Panc1 (cell line): ENCODE measurements around the gene TP73.

Source experiments
- POLR2AphosphoS5 ChIP-seq: IDR thresholded peaks from 2 replicates; pipeline ENCODE4 v1.6.1; 2012; ENCODE audit warnings: mild to moderate bottlenecking, low read depth, low read length, moderate library complexity
- SIN3A ChIP-seq: IDR thresholded peaks from 2 replicates; pipeline ENCODE4 v1.6.1; 2012; ENCODE audit warnings: low read depth, mild to moderate bottlenecking, low read length, moderate library complexity, borderline replicate concordance; ENCODE audit not compliant: insufficient read depth
- TCF7L2 ChIP-seq: IDR thresholded peaks from 2 replicates; pipeline ENCODE4 v1.6.1; 2011; ENCODE audit warnings: mild to moderate bottlenecking, low read depth, low read length, inconsistent platforms
- TF ChIP-seq, protein P1 (sequence below): fragments of 450-650 bp; IDR thresholded peaks from 2 replicates; pipeline ENCODE4 v1.5.1; 2017; ENCODE audit warnings: mild to moderate bottlenecking
- TF ChIP-seq, protein P2 (sequence below), 2 experiments: IDR thresholded peaks; 2 replicates each; pipeline ENCODE4 v1.6.1; 2011 to 2012; ENCODE audit warnings: low read depth in 2 of 2, control low read depth in 1 of 2, low read length in 1 of 2, mild to moderate bottlenecking in 1 of 2, moderate library complexity in 1 of 2; ENCODE audit not compliant: insufficient read depth in 1 of 2

DNA sequence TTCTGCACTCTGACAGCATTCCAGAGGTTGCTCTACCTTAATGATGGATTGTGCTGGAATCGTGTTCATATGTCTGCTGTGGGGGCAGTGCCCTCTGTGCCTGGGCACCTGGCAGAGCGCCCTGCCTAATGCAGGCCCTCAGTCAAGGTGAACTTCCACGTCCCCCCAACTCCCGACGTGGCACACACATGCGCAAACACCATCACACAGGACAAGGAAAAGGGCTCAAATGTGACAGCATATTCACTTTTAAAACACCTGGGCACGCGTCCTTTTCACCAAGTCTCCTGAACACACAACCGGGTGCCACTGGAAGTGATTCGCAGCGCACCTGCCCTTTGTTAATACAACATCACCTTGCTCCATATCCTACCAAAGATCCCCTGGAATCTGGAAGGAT is 15.8 kb upstream of the TP73 start:
- TF ChIP-seq, protein P1, sequence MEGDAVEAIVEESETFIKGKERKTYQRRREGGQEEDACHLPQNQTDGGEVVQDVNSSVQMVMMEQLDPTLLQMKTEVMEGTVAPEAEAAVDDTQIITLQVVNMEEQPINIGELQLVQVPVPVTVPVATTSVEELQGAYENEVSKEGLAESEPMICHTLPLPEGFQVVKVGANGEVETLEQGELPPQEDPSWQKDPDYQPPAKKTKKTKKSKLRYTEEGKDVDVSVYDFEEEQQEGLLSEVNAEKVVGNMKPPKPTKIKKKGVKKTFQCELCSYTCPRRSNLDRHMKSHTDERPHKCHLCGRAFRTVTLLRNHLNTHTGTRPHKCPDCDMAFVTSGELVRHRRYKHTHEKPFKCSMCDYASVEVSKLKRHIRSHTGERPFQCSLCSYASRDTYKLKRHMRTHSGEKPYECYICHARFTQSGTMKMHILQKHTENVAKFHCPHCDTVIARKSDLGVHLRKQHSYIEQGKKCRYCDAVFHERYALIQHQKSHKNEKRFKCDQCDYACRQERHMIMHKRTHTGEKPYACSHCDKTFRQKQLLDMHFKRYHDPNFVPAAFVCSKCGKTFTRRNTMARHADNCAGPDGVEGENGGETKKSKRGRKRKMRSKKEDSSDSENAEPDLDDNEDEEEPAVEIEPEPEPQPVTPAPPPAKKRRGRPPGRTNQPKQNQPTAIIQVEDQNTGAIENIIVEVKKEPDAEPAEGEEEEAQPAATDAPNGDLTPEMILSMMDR = no peak
- TF ChIP-seq POLR2AphosphoS5 (no peak), SIN3A (no peak), TCF7L2 (no peak)
- TF ChIP-seq, protein P2, sequence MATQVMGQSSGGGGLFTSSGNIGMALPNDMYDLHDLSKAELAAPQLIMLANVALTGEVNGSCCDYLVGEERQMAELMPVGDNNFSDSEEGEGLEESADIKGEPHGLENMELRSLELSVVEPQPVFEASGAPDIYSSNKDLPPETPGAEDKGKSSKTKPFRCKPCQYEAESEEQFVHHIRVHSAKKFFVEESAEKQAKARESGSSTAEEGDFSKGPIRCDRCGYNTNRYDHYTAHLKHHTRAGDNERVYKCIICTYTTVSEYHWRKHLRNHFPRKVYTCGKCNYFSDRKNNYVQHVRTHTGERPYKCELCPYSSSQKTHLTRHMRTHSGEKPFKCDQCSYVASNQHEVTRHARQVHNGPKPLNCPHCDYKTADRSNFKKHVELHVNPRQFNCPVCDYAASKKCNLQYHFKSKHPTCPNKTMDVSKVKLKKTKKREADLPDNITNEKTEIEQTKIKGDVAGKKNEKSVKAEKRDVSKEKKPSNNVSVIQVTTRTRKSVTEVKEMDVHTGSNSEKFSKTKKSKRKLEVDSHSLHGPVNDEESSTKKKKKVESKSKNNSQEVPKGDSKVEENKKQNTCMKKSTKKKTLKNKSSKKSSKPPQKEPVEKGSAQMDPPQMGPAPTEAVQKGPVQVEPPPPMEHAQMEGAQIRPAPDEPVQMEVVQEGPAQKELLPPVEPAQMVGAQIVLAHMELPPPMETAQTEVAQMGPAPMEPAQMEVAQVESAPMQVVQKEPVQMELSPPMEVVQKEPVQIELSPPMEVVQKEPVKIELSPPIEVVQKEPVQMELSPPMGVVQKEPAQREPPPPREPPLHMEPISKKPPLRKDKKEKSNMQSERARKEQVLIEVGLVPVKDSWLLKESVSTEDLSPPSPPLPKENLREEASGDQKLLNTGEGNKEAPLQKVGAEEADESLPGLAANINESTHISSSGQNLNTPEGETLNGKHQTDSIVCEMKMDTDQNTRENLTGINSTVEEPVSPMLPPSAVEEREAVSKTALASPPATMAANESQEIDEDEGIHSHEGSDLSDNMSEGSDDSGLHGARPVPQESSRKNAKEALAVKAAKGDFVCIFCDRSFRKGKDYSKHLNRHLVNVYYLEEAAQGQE (IDR thresholded peaks at IDR 0.05; ENCODE audit: insufficient read depth in 1 of 2, low read depth in 2 of 2, low read length in 1 of 2) = no peak
